GM21717 (cell line): ENCODE results near the gene SFR1.

Experiments
- ATAC-seq: cut with Tn5 transposase; IDR thresholded peaks from one replicate; pipeline ENCODE4 v1.9.1; 2021; ENCODE audit warnings: mild to moderate bottlenecking, moderate library complexity; ENCODE audit not compliant: unreplicated experiment

SFR1 gene

DNA sequence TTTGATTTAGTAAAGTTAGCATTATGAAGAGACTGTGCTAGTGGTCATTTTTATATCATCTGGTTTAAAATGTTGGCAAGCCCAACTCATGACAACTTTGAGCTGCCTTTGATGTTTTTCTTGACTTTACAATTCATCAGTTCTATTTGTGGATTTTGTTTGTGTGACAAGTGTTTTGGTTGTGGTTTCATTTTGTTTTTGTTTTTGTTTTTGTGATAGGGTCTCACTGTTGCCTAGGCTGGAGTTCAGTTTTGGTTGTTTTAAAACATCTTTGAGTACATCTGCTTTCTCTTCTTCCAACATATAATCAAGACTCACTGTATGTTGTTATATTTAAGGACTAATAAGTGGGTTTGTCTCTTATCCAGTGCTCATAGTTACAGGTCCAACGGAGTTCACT is 17.6 kb upstream of the SFR1 start:
- no peak for ATAC-seq

DNA sequence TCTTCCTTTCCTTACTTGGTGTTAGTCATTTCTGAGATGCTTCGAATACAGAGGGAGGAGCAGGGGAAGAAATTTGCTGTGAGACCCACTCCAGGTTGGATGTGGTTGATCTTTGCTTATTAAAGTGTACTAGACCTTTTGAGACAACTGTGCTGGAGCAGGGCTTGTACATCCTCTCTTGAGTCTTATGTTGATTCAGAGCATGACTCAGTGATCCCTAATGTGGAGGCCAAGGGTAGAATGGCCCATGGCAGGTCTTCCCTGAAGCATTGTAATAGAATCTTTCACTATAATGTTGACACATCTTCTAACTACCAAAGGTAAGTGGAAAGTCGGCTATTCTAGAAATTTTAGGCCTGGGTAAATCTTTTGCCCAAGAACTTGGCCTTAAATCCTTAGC is 17.0 kb upstream of the SFR1 start:
- no peak for ATAC-seq

GRCh38 chr10:104109908-104110662 is 11.9 kb upstream of the SFR1 start:
- no peak for ATAC-seq

GRCh38 chr10:104113376-104113956 is 8.5 kb upstream of the SFR1 start:
- ATAC-seq: no peak

- no peak for ATAC-seq
Measured at GRCh38 chr10:104117839-104118323, 4.1 kb upstream of the SFR1 start.

GRCh38 chr10:104119996-104120395 is 2.0 kb upstream of the SFR1 start:
- no peak for ATAC-seq

DNA sequence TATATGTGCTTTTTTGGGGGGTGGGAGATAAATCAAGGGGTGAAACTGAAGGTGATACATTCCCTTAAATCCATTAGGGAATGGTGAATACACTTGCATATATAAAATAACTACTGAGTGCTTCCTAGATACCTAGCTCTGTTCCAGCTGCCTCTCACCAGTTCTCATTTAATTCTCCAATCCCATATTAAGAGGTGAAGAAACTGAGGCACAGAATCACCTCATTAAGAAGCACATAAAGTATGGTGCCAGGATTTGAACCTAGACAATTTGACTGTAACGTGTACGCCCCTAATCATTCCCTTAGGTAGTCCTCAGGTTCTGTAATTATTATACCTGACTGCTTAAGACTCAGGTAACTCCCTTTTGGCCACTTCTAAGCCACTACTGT is 1.5 kb upstream of the SFR1 start:
- ATAC-seq: no peak

DNA sequence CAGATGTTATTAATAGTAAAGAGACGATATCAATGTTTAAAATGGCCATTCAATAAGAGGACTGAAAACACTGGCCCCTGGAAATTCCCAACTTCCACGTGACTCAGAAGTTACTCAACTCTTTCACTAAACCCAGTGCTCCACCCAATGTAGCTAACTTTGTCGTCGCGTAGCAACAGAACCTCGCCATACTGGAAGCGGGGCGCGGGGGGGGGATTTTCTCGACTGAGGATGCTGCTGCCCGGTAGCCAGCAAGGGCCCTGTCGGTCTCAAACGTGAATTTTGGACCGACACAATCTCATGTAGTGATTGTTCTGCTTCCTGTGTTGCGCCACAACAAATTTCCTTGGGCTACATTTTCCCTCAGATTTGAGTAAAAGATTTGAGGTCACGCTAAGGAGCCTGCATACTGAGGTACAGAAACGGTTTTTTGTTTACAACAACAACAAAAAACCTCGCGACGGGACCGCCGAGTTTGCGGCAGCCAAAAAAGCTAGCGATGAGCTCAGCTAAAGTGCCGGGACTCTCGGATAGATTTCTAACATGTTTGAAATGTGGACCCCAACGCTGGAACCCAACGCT is 977 bp upstream of the SFR1 start:
- peak; percentile 39 for ATAC-seq

GRCh38 chr10:104122225-104123107 is 495 bp downstream of the SFR1 start:
- ATAC-seq: peak; percentile 2

DNA sequence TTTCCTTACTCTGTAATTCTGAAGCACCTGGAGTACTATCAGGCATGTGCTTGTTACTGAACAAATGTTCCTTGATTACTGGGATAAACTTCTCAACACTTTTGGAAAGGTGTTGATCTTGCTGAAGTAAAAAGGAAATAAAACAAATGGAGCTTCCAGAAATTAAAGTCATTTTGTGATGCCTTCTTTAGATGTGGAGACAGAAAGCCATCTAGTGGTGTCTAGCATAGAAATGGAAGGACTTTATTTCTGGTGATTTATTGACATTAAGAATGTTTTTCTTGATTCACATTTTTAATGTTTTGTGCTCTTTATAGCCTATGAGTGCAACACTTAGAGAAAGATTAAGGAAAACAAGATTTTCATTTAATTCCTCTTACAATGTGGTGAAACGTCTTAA is 1.4 kb downstream of the SFR1 start:
- no peak for ATAC-seq

- ATAC-seq: no peak
Measured at GRCh38 chr10:104127411-104127810, 5.4 kb downstream of the SFR1 start.

- ATAC-seq: no peak
Measured at GRCh38 chr10:104128214-104128613, 6.2 kb downstream of the SFR1 start.

GRCh38 chr10:104130041-104130440 is 8.1 kb downstream of the SFR1 start:
- ATAC-seq: no peak

DNA sequence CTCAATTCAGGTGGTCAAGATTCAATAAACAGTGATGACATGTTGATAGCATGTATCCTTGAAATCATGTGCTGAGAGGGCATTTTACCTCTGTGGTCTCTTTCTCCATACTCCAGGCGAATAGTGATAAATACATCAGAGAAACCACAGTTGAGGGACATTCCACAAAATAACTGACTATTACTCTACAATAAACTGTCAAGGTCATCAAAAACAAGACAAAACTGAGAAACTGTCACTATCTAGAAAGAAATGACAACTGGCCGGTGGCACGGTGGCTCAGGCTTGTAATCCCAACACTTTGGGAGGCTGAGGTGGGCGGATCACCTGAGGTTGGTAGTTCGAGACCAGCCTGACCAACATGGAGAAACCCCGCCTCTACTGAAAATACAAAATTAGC is 16.2 kb downstream of the SFR1 start:
- ATAC-seq: no peak

DNA sequence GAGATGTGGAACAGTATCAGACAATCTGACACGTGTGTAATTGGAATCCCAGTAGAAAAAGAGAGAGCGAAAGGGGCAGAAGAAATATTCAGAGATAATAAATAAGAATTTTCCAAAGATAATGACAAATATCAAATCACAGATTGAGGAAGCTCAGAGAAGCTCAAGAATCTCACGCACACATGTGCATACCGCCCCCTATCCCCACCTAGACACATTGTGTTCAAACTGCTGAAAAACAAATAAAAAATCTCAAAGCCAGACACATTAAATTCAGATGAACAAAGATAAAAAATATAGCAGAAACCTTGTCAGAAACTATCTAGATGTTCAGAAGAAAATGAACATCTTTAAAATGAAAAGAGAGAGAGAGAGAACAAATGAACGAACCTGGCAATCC is 17.2 kb downstream of the SFR1 start:
- no peak for ATAC-seq

GRCh38 chr10:104142081-104142480 is 20.1 kb downstream of the SFR1 start:
- no peak for ATAC-seq

GRCh38 chr10:104143829-104144228 is 21.9 kb downstream of the SFR1 start:
- ATAC-seq: no peak

GRCh38 chr10:104144931-104145330 is 23.0 kb downstream of the SFR1 start:
- ATAC-seq: no peak

DNA sequence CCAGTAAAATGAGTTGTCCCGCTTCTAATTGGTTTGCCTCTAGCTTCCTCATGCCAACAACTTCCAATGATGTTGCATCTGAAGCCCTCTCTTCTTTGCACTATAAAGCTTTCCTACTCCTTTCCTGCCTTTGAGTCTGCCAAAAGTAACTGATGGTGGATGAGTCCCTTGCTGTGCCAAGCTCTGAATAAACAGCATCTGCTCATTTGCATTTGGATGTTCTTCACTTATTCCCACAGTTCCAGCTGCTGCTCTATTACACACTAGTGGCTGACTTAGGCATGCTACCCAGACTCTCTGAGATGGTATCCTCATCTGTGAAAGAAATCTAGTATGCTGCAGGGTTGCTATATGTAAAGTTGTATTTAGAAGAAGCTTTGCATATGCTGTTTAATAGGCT is 24.9 kb downstream of the SFR1 start:
- no peak for ATAC-seq

DNA sequence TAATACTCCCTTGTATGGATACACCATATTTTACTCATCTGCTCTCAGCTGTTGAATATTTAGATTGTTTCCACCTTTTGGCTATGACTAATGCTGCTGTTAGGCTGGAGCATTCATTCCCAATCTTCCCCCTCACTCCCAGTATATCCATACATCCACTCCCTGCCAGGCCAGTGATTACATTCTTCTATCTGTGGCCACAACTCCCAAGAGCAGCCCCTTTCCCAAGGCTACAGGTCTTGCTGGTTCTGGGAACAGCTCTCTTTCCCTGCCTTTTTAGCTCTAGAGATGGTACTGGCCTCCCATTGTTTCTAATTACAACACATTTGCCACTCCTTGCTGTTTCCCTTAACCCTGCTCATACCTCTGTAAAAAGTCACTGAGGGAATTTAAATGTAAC is 28.2 kb downstream of the SFR1 start:
- no peak for ATAC-seq

DNA sequence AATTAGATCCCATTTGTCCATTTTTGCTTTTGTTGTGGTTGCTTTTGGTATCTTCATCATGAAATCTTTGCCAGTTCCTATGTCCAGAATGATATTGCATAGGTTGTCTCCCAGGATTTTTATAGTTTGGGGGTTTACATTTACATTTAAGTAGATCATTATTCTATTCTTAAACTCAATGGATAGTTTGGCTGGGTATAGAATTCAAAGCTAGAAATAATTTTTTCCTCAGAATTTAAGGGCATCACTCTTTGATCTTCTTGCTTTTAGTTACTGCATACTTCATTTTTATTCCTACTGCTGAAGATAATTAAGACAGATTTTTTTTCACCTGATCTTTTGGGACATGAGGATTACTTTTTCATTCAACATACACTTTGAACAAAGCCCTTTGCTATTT is 29.8 kb downstream of the SFR1 start:
- ATAC-seq: no peak
